Skin of body (tissue), 2 donors: ENCODE measurements around the gene RPS6KA5. TPM values are rescaled to one million over a fixed set of nuclear protein-coding genes. Genes with fewer than 3 reads are reported as not detected.

Source experiments
- DNase-seq: peaks from one replicate; lab custom pipeline; 2025; lab: John Stamatoyannopoulos, UW
- total RNA-seq: library from RNA; depleted of rRNA; stranded (reverse); fragments of >200 nt; gene quantifications from one replicate; pipeline ENCODE4 v1.2.3, GENCODE V29; 2014

The RPS6KA5 gene
- total RNA-seq, 1 donor from 2014 or later, result 4.9 TPM

GRCh38 chr14:91029456-91030217, 30.8 kb downstream of the RPS6KA5 start:
- DNase-seq, result no peak

GRCh38 chr14:91027561-91027960, 32.9 kb downstream of the RPS6KA5 start:
- DNase-seq, result no peak

- DNase-seq, result peak; percentile 65
These were observed 37.8 kb downstream of the RPS6KA5 start for GRCh38 chr14:91022622-91023028.

GRCh38 chr14:91021991-91022621, 38.3 kb downstream of the RPS6KA5 start:
- peak; percentile 45 for DNase-seq

GRCh38 chr14:91021115-91021514, 39.3 kb downstream of the RPS6KA5 start:
- DNase-seq, result no peak

- DNase-seq, result no peak
These were observed 40.8 kb downstream of the RPS6KA5 start for GRCh38 chr14:91019673-91020072.

GRCh38 chr14:91018481-91018880, 42.0 kb downstream of the RPS6KA5 start:
- DNase-seq, result no peak

- no peak for DNase-seq
These were observed 43.5 kb downstream of the RPS6KA5 start for GRCh38 chr14:91016800-91017410.

GRCh38 chr14:91015435-91015834, 45.0 kb downstream of the RPS6KA5 start:
- DNase-seq, result no peak

- DNase-seq, result no peak
These were observed 48.4 kb downstream of the RPS6KA5 start for GRCh38 chr14:91012045-91012444.

GRCh38 chr14:91010153-91010533, 50.3 kb downstream of the RPS6KA5 start:
- DNase-seq, result no peak

- DNase-seq, result no peak
These were observed 50.8 kb downstream of the RPS6KA5 start for GRCh38 chr14:91009501-91010152.

GRCh38 chr14:91008759-91009409, 51.6 kb downstream of the RPS6KA5 start:
- DNase-seq, result no peak

GRCh38 chr14:91005716-91006115, 54.7 kb downstream of the RPS6KA5 start:
- DNase-seq, result no peak

GRCh38 chr14:91004987-91005386, 55.5 kb downstream of the RPS6KA5 start:
- peak; percentile 70 for DNase-seq

GRCh38 chr14:90999299-90999698, 61.1 kb downstream of the RPS6KA5 start:
- no peak for DNase-seq

GRCh38 chr14:90996967-90997366, 63.5 kb downstream of the RPS6KA5 start:
- DNase-seq, result no peak

- no peak for DNase-seq
These were observed 64.7 kb downstream of the RPS6KA5 start for GRCh38 chr14:90995785-90996184.

- DNase-seq, result no peak
These were observed 66.6 kb downstream of the RPS6KA5 start for GRCh38 chr14:90993792-90994191.

- no peak for DNase-seq
These were observed 68.6 kb downstream of the RPS6KA5 start for GRCh38 chr14:90991690-90992443.

- no peak for DNase-seq
These were observed 70.3 kb downstream of the RPS6KA5 start for GRCh38 chr14:90990141-90990540.
